Stimulated activated CD4-positive, alpha-beta T cell treated with anti-CD3 and anti-CD28 coated beads, Interleukin-12 subunit alpha, Interleukin-12 subunit beta, amount 100 ng/mL, for 48 hours (primary cell): ENCODE data around the gene TECTA.

Experiments
- DNase-seq, 3 donors: peaks; one replicate each; pipeline ENCODE4 v3.0.0-alpha.2; 2020; ENCODE audit warnings: low read depth in 2 of 3, low spot score in 1 of 3

Gene TECTA

GRCh38 chr11:121129362-121130340 is 28.6 kb downstream of the TECTA start:
- DNase-seq = no peak

GRCh38 chr11:121131656-121132055 is 30.6 kb downstream of the TECTA start:
- no peak for DNase-seq

DNA sequence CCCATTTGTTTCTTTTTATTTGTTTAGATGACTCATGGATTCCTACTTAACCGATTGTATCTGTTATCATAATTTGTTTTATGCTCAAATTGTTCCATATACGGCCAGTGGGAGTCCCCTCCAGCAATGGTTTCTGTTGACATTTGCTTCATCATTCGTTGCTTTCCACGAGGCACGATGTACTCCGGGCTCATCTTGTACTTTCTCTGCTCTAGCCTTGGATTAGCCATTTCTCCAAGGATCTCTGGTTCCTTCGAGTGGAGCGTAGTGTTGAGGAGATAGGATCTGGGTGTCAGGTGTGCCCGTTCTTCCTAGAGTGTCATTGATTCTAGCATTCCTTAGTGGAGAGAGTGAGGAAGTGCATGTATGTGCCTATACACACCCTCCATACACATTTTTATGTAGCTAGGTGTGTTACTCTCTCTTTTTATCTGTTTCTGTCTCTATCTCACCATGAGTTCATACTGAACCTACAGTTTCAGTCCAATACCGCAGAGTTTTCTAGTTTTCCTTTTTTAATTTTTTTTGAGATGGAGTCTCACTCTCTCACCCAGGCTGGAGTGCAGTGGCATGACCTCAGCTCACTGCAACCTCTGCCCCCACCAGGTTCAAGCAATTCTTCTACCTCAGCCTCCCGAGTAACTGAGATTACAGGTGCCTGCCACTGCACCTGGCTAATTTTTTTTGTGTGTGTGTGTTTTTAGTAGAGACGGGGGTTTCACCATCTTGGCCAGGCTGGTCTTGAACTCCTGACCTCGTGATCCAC is 31.4 kb downstream of the TECTA start:
- no peak for DNase-seq

DNA sequence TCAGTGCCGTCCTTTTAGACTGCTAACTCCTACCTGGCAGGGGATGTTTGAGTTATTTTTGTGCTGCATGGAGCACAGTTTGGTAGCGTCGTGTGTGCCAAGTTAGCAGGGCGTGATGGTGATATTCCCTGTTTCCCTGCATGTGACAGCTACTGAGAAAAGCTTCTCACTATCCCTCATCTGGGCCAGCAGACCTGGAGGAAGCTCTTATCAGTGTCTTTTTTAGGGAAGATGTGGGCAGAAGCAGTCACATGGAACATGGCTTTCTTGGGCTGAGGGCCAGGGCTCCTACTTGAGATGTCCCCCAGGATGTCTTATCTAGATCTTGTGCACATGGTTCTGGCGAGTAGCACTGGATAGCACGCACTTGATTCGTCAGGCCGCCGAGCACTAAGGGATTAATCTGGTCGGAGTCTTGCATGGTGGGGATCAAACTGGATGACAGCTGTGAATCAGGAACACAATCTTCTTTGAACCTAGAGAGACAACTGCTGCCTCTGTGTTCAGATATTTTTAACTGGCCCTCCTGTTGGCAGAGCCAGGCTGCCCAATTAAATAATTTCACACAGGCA is 33.8 kb downstream of the TECTA start:
- no peak for DNase-seq

GRCh38 chr11:121137005-121137404 is 36.0 kb downstream of the TECTA start:
- no peak for DNase-seq

- no peak for DNase-seq
These were observed 37.2 kb downstream of the TECTA start for GRCh38 chr11:121138259-121138658.

- DNase-seq = no peak
These were observed 39.3 kb downstream of the TECTA start for GRCh38 chr11:121140369-121140768.

DNA sequence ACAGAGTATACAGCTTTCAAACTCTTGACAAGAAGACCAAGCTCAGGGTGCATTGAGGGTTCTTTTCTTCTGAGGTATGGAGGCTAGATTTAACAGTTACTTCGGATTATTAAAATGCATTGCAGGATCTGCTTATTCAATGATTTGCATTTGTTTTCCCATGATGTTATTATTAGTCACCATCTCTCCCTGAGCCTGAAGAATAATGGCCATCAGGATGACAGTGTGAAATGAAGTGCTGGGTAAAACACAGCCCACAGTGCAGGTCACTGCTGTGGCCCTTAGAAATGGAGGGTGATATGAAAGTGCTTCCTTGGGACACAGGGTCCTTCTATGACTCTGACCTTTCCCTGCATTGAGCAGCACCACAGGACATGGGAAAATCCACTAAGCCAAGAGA is 40.0 kb downstream of the TECTA start:
- DNase-seq = no peak

- no peak for DNase-seq
These were observed 42.9 kb downstream of the TECTA start for GRCh38 chr11:121143921-121144320.

DNA sequence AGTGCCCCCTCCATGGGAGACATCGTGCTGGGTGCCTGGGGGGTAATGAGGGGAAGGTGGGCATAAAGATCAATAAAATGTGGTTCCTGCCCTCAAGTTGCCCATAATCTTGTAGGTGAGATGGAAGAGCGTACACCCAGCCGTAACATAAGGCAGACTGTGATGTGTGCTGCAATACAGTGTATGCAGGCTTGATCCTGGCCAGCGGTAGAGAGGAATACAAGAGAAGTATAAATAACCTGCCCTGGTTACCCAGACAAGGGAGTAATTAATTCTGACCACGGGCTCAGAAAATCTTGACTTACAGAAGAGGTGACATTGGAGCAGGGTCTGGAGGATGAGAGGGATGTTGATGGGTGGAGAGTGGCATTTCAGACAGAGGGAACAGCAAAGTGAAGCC is 43.7 kb downstream of the TECTA start:
- DNase-seq = no peak

- no peak for DNase-seq
These were observed 44.8 kb downstream of the TECTA start for GRCh38 chr11:121145826-121146225.

DNA sequence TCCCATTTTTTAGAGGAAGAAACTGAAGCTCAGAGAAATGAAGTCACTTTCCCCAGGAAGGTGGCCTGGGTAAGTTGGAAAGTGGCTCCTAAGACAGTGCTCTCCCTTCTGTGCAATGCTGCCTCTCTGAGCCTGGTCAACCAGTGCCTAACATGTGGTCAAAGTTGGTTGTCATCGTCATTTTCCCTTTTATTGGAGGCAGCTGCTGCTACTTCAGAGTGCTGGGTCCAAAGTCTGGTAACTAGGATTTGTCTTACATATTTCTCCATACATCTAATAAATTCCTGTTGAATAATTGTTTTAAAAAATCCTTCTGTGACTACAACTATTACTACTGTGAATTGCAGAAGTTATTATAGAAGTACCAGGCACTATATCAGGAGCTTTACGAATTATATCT is 48.1 kb downstream of the TECTA start:
- DNase-seq = no peak

- no peak for DNase-seq
These were observed 50.2 kb downstream of the TECTA start for GRCh38 chr11:121151207-121151688.

GRCh38 chr11:121152764-121153163 is 51.7 kb downstream of the TECTA start:
- DNase-seq = no peak

DNA sequence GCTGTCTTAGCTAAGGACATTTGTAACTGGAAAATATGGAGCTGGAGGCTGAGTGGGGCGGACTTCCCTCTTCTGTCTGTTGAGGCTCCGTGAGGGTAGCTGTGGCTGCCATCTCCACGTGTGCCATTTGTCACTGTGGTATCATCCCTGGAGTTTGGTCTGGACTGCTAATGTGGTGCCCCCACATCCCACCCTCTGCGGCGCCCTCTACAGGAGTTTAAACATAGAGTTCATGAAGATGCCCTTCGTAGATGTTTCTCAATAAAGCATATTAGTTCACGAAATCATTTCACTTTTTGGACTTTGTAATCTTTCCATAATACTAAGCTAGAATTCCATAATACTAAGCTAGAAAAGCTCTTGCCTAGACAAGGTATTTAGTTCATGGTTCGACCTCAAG is 52.4 kb downstream of the TECTA start:
- no peak for DNase-seq

GRCh38 chr11:121154486-121155314 is 53.7 kb downstream of the TECTA start:
- no peak for DNase-seq

DNA sequence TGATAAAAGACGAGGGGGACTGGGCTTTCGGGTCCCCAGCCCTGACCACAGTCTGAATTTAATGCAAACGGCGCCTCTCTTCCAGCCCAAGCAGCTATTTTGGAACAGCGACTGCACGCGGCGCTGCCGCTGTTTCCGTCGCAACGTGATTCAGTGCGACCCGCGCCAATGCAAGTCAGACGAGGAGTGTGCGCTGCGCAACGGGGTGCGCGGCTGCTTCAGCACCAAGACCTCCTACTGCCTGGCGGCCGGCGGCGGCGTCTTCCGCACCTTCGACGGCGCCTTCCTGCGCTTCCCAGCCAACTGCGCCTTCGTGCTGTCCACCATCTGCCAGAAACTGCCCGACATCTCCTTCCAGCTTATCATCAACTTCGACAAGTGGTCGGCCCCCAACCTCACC is 56.7 kb downstream of the TECTA start:
- DNase-seq = no peak

DNA sequence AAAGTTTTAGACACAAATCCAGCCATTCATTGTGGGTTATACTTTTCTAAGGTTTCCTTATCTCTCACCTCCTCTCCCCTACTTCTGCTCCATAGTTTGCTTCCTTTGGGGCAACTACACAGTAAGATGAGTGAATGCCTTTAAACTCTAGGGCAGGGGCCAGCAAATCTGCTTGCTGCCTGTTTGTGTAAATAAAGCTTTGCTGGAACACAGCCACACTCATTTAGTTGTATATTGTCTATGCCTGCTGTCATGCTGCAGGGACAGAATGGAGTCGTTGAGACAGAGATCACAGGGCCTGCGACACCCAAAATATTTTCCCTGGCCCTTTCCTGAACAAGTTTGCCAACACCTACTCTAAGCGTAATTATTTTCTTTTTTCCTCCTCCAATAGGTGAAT is 58.7 kb downstream of the TECTA start:
- DNase-seq = no peak

GRCh38 chr11:121161349-121161917 is 60.4 kb downstream of the TECTA start:
- DNase-seq = no peak

DNA sequence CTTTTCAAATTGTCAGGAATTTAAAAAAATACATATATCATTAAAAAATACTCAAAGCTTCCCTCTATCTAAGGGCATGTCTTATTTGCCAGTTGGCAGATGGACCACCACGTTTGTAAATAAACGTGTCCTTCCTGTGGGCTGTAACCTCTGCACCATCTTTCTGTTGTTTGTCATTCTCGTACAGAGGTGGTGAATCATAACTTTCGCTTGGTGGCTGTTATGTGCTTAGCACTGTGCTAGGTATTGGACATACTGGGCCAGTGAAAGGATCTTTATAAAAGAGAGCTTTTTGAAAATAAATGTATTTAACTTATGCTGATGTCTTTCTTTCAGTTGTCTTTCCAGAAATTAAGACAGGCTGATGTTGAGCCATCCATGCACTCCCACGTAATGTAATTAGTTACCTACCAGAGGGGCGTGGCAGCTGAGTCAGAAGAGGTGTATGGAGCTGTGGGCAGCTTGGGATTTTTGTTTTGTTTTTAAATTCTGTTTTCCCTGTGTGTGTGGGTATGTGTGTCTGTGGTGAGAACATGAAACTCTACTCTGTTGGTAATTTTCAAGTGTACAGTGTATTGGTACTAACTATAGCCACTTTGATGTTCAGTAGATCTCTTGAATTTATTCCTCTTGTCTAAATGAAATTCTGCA is 62.7 kb downstream of the TECTA start:
- no peak for DNase-seq
